RKO (cell line): ENCODE measurements around the gene PPFIBP1.
"Not testable (repeated sequence)": the region's sequence is repeated elsewhere in the genome, so short reads cannot be mapped to it uniquely, and the experiment has no call there.

Experiments
- DNase-seq: peaks from one replicate; pipeline ENCODE4 v3.0.0-alpha.2; 2016; ENCODE audit warnings: low spot score

The PPFIBP1 gene

DNA sequence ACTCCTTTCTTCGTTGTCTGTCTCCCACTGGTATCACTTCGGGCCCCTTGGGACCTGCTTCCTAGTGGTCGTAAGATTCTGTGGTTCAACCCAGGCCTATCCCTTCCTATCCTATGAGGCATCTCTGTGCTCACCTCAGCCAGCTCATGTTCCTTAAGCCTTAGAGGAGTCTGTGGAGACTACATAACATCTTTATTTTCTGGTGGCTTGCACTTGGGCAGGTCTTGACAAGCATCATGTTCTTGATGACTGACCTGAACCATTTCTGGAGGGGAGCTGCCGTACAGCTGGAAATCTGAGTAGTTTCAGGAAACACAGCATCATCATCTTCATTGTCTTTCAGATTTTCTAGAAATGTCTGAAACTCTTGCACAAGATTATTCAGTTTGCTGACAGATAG lies 69.3 kb downstream of the PPFIBP1 start:
- no peak for DNase-seq

- no peak for DNase-seq
Observed at GRCh38 chr12:27595231-27595642, 71.2 kb downstream of the PPFIBP1 start.

- not testable (repeated sequence) for DNase-seq
Observed at GRCh38 chr12:27598866-27599265, 74.9 kb downstream of the PPFIBP1 start.

- not testable (repeated sequence) for DNase-seq
Observed at GRCh38 chr12:27601056-27601828, 77.2 kb downstream of the PPFIBP1 start.

- no peak for DNase-seq
Observed at GRCh38 chr12:27602516-27602915, 78.5 kb downstream of the PPFIBP1 start.

DNA sequence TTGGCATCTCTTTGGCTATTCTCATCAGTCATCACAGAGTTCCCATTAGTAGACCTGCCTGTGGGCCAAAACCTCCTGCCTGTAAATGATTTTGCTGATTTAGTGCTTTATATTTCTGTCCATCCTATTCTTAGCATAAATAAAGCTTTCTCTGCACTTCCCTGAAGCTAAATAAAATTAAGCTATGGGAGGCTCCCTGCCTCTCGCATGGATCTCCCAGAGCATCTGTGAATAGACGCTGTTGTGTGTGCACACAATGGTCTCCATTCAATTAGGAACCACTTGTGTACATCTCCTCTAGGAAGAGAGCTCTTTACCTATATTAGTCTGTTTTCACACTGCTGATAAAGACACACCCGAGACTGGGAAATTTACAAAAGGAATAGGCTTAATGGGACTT lies 80.4 kb downstream of the PPFIBP1 start:
- DNase-seq: no peak

DNA sequence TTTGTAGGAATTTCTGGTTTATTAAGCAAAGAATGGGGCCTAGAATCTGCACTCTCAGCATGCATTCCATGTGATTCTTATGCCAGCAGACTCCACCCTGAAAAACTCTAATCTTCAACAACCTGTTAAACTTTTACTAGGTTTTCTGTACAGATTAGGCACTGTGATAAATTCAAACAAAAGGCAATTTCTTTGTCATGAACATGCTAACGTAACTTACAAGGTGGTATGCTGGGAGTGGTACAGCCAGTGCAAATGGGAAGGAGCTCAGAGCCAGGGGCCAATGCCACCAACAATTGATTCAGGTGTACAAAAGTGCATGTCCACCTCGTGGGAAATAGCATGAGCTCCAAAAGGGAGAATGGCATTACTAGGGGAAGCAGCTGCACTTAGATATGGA lies 83.0 kb downstream of the PPFIBP1 start:
- DNase-seq: no peak

DNA sequence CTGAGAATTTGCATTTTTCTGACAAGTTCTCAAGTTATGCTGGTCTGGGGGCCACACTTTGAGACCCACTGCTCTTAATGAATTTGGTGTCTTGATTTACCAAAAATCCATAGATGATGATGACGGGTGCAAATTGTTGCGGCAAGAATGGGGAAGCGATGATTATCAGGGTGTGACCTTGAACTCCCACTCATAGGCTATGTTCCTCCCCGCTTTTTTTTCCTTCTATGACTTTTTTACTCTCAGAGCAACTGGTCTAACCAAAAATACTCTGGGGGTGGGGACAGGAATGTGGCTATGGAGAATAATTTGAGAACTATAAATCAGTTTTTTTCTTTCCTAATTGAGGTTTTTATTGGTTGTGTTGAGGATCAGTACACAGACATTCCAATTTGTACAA lies 83.6 kb downstream of the PPFIBP1 start:
- no peak for DNase-seq

- no peak for DNase-seq
Observed at GRCh38 chr12:27608890-27609289, 84.9 kb downstream of the PPFIBP1 start.

DNA sequence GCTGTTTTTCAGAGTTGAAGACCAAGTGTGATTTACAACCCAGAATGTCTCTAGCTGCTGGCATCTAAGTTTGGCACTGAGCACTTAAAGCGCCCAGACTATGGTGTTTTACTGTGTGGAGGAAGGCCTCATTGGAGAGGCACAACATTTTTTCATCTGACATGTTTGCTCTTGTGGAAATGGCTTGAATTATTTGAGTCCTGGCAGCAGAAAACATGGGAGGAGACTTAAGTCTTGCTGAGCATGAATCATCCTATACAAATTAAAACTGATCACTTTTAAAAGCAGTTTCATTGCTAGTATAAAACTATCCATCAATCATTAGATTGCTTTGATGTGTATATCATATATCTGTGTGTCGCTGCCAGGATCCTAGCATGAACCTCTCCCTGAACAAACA lies 86.4 kb downstream of the PPFIBP1 start:
- DNase-seq: no peak

DNA sequence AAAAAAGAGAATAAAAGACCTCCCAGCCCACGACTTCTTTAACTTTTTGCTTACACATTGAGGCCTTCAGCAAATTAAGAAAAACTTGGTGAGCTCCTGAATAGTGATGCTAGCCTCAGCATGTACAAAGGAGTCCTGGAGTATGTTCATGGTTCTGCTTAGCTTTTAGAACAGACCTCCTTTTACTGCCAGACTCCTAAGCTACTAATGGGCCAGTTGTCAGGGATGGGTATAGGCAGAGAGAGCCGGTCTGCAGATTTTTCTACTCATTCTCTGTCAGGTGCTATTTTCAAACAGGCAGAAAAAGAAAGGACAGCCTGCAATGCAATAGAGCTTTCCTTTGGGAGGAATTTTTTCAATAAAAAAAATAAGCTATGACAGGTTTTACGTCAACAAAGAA lies 90.4 kb downstream of the PPFIBP1 start:
- no peak for DNase-seq

- no peak for DNase-seq
Observed at GRCh38 chr12:27614866-27615265, 90.9 kb downstream of the PPFIBP1 start.

DNA sequence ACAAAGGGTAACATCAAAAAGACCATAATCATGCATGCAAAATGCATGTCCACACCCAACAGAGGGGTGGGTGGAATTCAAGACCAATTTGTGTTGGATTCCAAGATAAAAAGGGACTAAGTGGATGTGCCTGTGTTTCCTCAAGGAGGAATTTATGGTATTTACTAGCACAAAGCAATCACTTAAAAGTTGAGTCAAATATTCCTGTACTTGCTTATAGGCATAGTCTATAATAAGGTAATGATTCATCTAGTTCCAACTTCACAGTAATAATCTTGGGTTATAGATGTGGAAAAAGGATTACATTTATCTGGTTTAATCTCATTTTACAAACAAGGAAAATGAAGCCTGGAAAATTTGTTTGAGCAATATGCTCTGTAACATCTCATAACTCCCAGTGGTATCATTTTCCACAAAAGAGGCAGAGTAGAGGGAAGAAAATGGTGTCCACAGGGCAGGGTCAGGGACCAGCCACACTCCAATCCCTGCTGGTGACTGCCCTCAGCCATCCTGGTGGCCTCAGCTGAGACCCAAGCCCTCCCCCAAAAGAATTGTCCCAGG lies 91.4 kb downstream of the PPFIBP1 start:
- DNase-seq: peak; percentile 25

- peak; percentile 24 for DNase-seq
Observed at GRCh38 chr12:27616356-27617142, 92.5 kb downstream of the PPFIBP1 start.

DNA sequence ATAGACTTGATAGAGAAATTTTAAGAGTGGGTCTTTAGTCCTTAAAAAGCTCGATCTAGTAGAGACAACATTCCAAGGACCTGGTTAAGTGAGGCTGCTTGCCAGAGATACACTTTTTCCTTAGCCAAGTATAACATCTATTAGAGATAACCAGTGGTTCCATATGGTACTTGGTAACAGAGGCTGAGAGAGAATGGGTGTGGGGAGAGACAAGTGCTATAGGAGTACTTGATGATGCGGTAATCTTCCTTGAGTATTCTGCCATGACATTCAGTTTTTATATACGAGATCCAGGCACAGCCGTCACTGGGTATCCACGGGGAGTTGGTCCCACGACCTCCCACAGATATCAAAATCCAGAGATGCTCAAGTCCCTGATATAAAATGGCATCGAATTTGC lies 94.8 kb downstream of the PPFIBP1 start:
- DNase-seq: no peak

GRCh38 chr12:27619308-27619707 lies 95.3 kb downstream of the PPFIBP1 start:
- peak; percentile 97 for DNase-seq

GRCh38 chr12:27620121-27620520 lies 96.1 kb downstream of the PPFIBP1 start:
- no peak for DNase-seq

DNA sequence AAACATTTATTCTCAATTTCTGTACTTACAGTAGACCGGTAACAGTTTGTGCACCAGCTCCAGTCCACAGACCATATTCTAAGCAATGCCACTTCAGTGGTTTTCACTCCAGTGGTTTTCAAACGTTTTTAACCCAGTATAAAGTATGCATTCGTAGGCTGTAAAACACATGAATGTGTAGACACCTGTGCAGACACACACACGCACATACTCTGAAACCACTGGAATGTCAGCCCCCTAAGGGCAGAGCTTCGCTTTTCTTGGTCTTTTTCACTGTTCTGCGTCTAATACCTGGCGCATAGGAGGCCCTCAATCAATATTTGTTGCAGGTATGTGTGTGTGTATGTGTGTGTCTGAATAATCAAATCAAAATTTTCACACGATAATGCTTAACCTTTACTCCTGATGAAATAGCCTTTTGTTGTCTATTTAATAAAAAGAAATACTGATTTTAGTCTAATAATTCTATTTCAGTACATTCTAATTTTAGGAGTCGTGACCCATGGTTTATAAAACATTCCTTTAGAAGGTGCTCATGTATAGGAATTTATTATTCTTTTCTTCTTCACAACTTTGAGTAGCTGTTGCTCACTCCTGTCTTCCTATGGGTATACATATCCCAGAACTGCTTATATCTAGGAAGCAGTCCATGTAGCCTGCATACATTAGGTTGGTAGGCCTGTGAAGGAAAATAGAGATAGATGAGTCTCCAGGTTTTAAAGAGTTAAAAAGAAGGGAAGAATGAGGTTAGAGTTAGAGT lies 98.6 kb downstream of the PPFIBP1 start:
- no peak for DNase-seq

- DNase-seq: no peak
Observed at GRCh38 chr12:27623645-27624044, 99.6 kb downstream of the PPFIBP1 start.

DNA sequence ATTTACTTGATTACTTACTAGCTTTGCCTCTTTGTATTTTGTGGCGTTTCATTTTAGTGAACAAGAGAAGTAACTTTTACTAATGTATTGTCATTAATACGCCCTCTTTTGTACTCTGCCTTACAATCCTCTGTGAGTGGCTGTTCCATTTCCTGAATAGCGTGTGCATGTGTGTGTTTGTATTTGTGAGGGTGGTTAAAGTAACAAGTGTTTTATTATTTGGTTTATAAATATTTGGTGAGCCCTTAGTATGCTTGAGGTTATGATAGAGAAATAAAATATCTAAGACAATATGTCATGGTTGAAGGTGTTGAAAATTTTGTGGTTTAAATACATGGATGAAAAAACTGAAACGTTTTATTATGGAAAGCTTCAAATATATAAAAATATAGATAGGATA lies 100.6 kb downstream of the PPFIBP1 start:
- no peak for DNase-seq

DNA sequence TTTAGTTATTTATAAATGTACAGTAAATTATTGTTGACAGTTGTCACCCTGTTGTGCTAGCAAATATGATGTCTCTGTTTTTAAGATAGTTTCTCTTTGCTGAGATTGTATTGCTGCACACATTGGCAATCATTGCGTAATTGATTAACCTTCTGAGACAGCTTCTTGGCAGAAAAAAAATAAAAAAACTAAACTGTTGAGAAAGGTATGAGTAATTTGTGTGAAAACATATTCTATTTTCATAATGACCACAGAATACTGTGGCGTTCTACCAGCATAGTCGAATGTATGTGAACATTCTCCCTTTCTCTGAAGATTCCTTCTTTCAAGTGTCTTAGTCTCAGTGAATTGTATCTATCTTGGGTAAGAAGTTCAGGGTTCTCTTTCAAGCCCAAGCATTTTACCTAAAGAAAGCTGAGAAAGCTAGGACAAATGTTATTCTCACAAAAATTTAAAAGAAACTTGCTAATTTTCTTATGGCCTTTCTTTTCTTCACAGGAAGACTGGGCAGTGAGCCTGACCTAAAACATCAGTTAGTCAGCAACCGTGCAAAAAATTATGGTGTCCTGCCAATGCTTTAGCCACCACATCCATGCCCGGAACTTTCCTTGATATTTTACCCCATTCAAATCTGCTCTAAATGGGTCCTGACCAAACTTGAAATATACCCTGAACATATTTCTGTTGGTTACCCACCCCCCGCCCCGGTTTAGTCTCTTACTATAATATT lies 103.3 kb downstream of the PPFIBP1 start:
- no peak for DNase-seq
